GM23338 (cell line): Measurements from ENCODE around the gene FBRSL1. TPM values are rescaled to one million over a fixed set of nuclear protein-coding genes. Genes with fewer than 3 reads are reported as not detected.

Source experiments
- ATAC-seq: fragments of 200-7000 bp; cut with Tn5 transposase; 3 replicates; pipeline ENCODE4 v1.9.1; 2020
- DNase-seq: peaks from one replicate; pipeline ENCODE4 v3.0.0-alpha.2; 2015; ENCODE audit warnings: low spot score
- H2AFZ ChIP-seq: fragments of 200-600 bp; sonication (generic); 2 replicates; pipeline ENCODE4 v1.8.0; 2016; ENCODE audit warnings: antibody characterized with exemption, mild to moderate bottlenecking, moderate library complexity
- H3F3A ChIP-seq: fragments of 200-600 bp; sonication (generic); replicated peaks from 2 replicates; pipeline ENCODE4 v1.8.0; 2017; ENCODE audit warnings: antibody characterized with exemption, mixed run types, low read depth
- H3K27ac ChIP-seq: fragments of 200-600 bp; sonication (generic); 2 replicates; pipeline ENCODE4 v1.6.1; 2016; ENCODE audit warnings: low read depth
- H3K27me3 ChIP-seq: fragments of 200-600 bp; sonication (generic); 2 replicates; pipeline ENCODE4 v1.8.0; 2016; ENCODE audit warnings: mild to moderate bottlenecking, mixed run types, moderate library complexity; ENCODE audit not compliant: insufficient read depth
- H3K36me3 ChIP-seq: fragments of 200-600 bp; sonication (generic); 2 replicates; pipeline ENCODE4 v1.8.0; 2016; ENCODE audit warnings: mild to moderate bottlenecking; ENCODE audit not compliant: insufficient read depth
- H3K4me1 ChIP-seq: fragments of 200-600 bp; sonication (generic); 2 replicates; pipeline ENCODE4 v1.8.0; 2016; ENCODE audit warnings: mild to moderate bottlenecking, moderate library complexity; ENCODE audit not compliant: insufficient read depth
- H3K4me2 ChIP-seq: fragments of 200-600 bp; sonication (generic); 2 replicates; pipeline ENCODE4 v1.7.1; 2017; ENCODE audit warnings: mixed run types
- H3K4me3 ChIP-seq: fragments of 200-600 bp; sonication (generic); 2 replicates; pipeline ENCODE4 v1.6.1; 2016; ENCODE audit warnings: mixed run types
- H3K79me2 ChIP-seq: fragments of 200-600 bp; sonication (generic); replicated peaks from 2 replicates; pipeline ENCODE4 v1.8.0; 2017; ENCODE audit warnings: mild to moderate bottlenecking; ENCODE audit not compliant: insufficient read depth
- H3K9me2 ChIP-seq: fragments of 200-600 bp; sonication (generic); 2 replicates; pipeline ENCODE4 v1.8.0; 2017; ENCODE audit not compliant: insufficient read depth
- H4K20me1 ChIP-seq: fragments of 200-600 bp; sonication (generic); replicated peaks from 2 replicates; pipeline ENCODE4 v1.8.0; 2017; ENCODE audit warnings: mild to moderate bottlenecking; ENCODE audit not compliant: insufficient read depth
- H3K27ac Mint-ChIP-seq: 2 replicates; pipeline ENCODE4 v1.8.0; 2020; ENCODE audit warnings: inconsistent platforms, mild to moderate bottlenecking, moderate library complexity, mixed read lengths
- H3K27me3 Mint-ChIP-seq: 3 replicates; pipeline ENCODE4 v1.8.0; 2022; ENCODE audit warnings: low read depth, mild to moderate bottlenecking, moderate library complexity, mixed read lengths, inconsistent platforms; ENCODE audit not compliant: insufficient read depth, poor library complexity
- H3K36me3 Mint-ChIP-seq: 3 replicates; pipeline ENCODE4 v1.8.0; 2021; ENCODE audit warnings: low read depth, mild to moderate bottlenecking, inconsistent platforms, moderate library complexity, mixed read lengths
- H3K4me1 Mint-ChIP-seq: 3 replicates; pipeline ENCODE4 v1.8.0; 2020; ENCODE audit warnings: mild to moderate bottlenecking, inconsistent platforms, mixed read lengths
- H3K4me3 Mint-ChIP-seq: 3 replicates; pipeline ENCODE4 v1.8.0; 2021; ENCODE audit warnings: moderate library complexity, mild to moderate bottlenecking, inconsistent platforms, mixed read lengths
- H3K9me3 Mint-ChIP-seq: 3 replicates; pipeline ENCODE4 v1.8.0; 2020; ENCODE audit warnings: moderate library complexity, mild to moderate bottlenecking, inconsistent platforms, mixed read lengths
- CREB1 ChIP-seq: fragments of 250-450 bp; sonication (Bioruptor Pico); IDR thresholded peaks from 2 replicates; pipeline ENCODE4 v1.5.0; 2020; ENCODE audit warnings: low read depth, mild to moderate bottlenecking, moderate library complexity
- ETS1 ChIP-seq: IDR thresholded peaks from 2 replicates; pipeline ENCODE4 v1.6.1; 2016; ENCODE audit warnings: antibody characterized with exemption
- EZH2 ChIP-seq: fragments of 200-600 bp; sonication (generic); IDR thresholded peaks from one replicate; pipeline ENCODE4 v1.8.0; 2017; ENCODE audit warnings: antibody characterized with exemption, mild to moderate bottlenecking, low read depth; ENCODE audit not compliant: unreplicated experiment
- EZH2phosphoT487 ChIP-seq: fragments of 200-600 bp; sonication (generic); IDR thresholded peaks from one replicate; pipeline ENCODE4 v1.8.1; 2018; ENCODE audit warnings: antibody characterized with exemption; ENCODE audit not compliant: unreplicated experiment
- JUNB ChIP-seq: IDR thresholded peaks from one replicate; pipeline ENCODE4 v1.6.1; 2016; ENCODE audit warnings: antibody characterized with exemption; ENCODE audit not compliant: unreplicated experiment
- NANOG ChIP-seq: IDR thresholded peaks from 2 replicates; pipeline ENCODE4 v1.6.1; 2016; ENCODE audit warnings: antibody characterized with exemption, borderline replicate concordance
- POLR2AphosphoS5 ChIP-seq: IDR thresholded peaks from 2 replicates; pipeline ENCODE4 v1.6.1; 2016; ENCODE audit warnings: antibody characterized with exemption, low read depth
- REST ChIP-seq: IDR thresholded peaks from one replicate; pipeline ENCODE4 v1.6.1; 2018; ENCODE audit warnings: antibody characterized with exemption; ENCODE audit not compliant: unreplicated experiment
- STAT1 ChIP-seq: IDR thresholded peaks from one replicate; pipeline ENCODE4 v1.6.1; 2016; ENCODE audit warnings: antibody characterized with exemption; ENCODE audit not compliant: unreplicated experiment
- ZNF114 ChIP-seq: fragments of 250-450 bp; sonication (Bioruptor Pico); IDR thresholded peaks from 2 replicates; pipeline ENCODE4 v1.5.0; 2020; ENCODE audit warnings: mild to moderate bottlenecking, moderate library complexity
- ZNF331 ChIP-seq: fragments of 250-450 bp; sonication (Bioruptor Pico); IDR thresholded peaks from 2 replicates; pipeline ENCODE4 v1.5.0; 2020; ENCODE audit warnings: low read depth, mild to moderate bottlenecking, moderate library complexity
- ZNF462 ChIP-seq: fragments of 250-450 bp; sonication (Bioruptor Pico); IDR thresholded peaks from 2 replicates; pipeline ENCODE4 v1.5.0; 2020; ENCODE audit warnings: mild to moderate bottlenecking, moderate library complexity
- polyA plus RNA-seq: library from polyadenylated mRNA; unstranded; fragments of >200 nt; fragmentation: Nextera tagmentation; extraction: Ambion mirVana; gene quantifications from 2 replicates; pipeline ENCODE4 v1.2.1, GENCODE V29; 2016
- total RNA-seq: library from RNA; depleted of rRNA; stranded (reverse); fragments of >200 nt; shearing (Covaris generic); gene quantifications from 2 replicates; pipeline ENCODE4 v1.2.3, GENCODE V29; 2014
- TF ChIP-seq, protein P1 (sequence below), 2 experiments: fragments of 200-600 bp in 1 of 2; sonication (generic) in 1 of 2; conservative IDR thresholded peaks; 2 replicates each; pipeline versions ENCODE4 v1.5.1 to v1.6.1; 2016 to 2017; ENCODE audit warnings: antibody characterized with exemption in 2 of 2, low read depth in 2 of 2, mild to moderate bottlenecking in 2 of 2, moderate library complexity in 1 of 2

The FBRSL1 gene
- total and polyA plus RNA-seq, 2 experiments from 2014 or later, result 37.8 to 89.8 TPM

GRCh38 chr12:132489078-132489601 is 811 bp upstream of the FBRSL1 start:
- peaks cover 7% of the 10 kb centered on the region for H3K4me1 ChIP-seq
- peaks cover 19% of the 10 kb centered on the region for H4K20me1 ChIP-seq
- H3F3A ChIP-seq, result 0 out of 2 replicates have a peak, but pooled peaks cover 8% of the 10 kb centered on the region
- H3K4me1 Mint-ChIP-seq, result peaks cover 23% of the 10 kb centered on the region
- peak overlapping the region; percentile 64 for H3K4me3 ChIP-seq
- peaks cover 3% of the 10 kb centered on the region; the same call in 2 of the 3 replicates for H3K36me3 Mint-ChIP-seq
- H2AFZ ChIP-seq, result no peak overlapping the region; the same call in 1 of the 2 replicates
- DNase-seq (no peak), ATAC-seq (peak; percentile 40)
- no peaks in the 10 kb centered on the region for H3K36me3 ChIP-seq
- H3K27ac Mint-ChIP-seq, result no peak overlapping the region
- TF ChIP-seq, protein P1, sequence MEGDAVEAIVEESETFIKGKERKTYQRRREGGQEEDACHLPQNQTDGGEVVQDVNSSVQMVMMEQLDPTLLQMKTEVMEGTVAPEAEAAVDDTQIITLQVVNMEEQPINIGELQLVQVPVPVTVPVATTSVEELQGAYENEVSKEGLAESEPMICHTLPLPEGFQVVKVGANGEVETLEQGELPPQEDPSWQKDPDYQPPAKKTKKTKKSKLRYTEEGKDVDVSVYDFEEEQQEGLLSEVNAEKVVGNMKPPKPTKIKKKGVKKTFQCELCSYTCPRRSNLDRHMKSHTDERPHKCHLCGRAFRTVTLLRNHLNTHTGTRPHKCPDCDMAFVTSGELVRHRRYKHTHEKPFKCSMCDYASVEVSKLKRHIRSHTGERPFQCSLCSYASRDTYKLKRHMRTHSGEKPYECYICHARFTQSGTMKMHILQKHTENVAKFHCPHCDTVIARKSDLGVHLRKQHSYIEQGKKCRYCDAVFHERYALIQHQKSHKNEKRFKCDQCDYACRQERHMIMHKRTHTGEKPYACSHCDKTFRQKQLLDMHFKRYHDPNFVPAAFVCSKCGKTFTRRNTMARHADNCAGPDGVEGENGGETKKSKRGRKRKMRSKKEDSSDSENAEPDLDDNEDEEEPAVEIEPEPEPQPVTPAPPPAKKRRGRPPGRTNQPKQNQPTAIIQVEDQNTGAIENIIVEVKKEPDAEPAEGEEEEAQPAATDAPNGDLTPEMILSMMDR (conservative IDR thresholded peaks at IDR 0.05; ENCODE audit: low read depth in 2 of 2), result no peak
- no peak for TF ChIP-seq EZH2
- TF ChIP-seq REST, result no peak
- TF ChIP-seq ZNF114 (CRISPR knock-in tag), result no peak
- TF ChIP-seq EZH2phosphoT487, result no peak
- TF ChIP-seq ZNF462 (CRISPR knock-in tag), result no peak
- TF ChIP-seq STAT1, result no peak
- TF ChIP-seq NANOG, result no peak
- no peak for TF ChIP-seq ETS1
- TF ChIP-seq CREB1 (CRISPR knock-in tag), result no peak
- TF ChIP-seq POLR2AphosphoS5, result no peak
- no peak for TF ChIP-seq JUNB
- no peak for TF ChIP-seq ZNF331 (CRISPR knock-in tag)
- H3K4me2 ChIP-seq, result peak overlapping the region; percentile 79
- no peak overlapping the region for H3K27ac ChIP-seq
- H3K27me3 Mint-ChIP-seq, result peaks cover 44% of the 10 kb centered on the region
- peaks cover 54% of the 10 kb centered on the region for H3K27me3 ChIP-seq
- no peaks in the 10 kb centered on the region for H3K9me2 ChIP-seq
- H3K4me3 Mint-ChIP-seq, result peak overlapping the region; percentile 64
- H3K9me3 Mint-ChIP-seq, result no peaks in the 10 kb centered on the region; the same call in 2 of the 3 replicates
- peaks cover 32% of the 10 kb centered on the region for H3K79me2 ChIP-seq
